HEK293T (cell line): ENCODE data around the gene UEVLD.

Source experiments
- ARNT ChIP-seq: fragments of 450-650 bp; IDR thresholded peaks from 2 replicates; pipeline ENCODE4 v1.6.1; 2017; ENCODE audit warnings: mild to moderate bottlenecking
- BHLHE40 ChIP-seq: fragments of 450-650 bp; IDR thresholded peaks from 2 replicates; pipeline ENCODE4 v1.6.1; 2016; ENCODE audit warnings: mild to moderate bottlenecking, moderate library complexity, borderline replicate concordance
- ELF4 ChIP-seq: fragments of 450-650 bp; IDR thresholded peaks from 2 replicates; pipeline ENCODE4 v1.6.1; 2017; ENCODE audit warnings: antibody characterized with exemption
- FOXA1 ChIP-seq: fragments of 450-650 bp; IDR thresholded peaks from 2 replicates; pipeline ENCODE4 v1.6.1; 2016; ENCODE audit warnings: mild to moderate bottlenecking
- L3MBTL2 ChIP-seq: fragments of 450-650 bp; conservative IDR thresholded peaks from 2 replicates; pipeline ENCODE4 v1.6.1; 2016; ENCODE audit warnings: mild to moderate bottlenecking
- NFRKB ChIP-seq: fragments of 450-650 bp; IDR thresholded peaks from 2 replicates; pipeline ENCODE4 v1.6.1; 2016; ENCODE audit warnings: mild to moderate bottlenecking, moderate library complexity
- SUZ12 ChIP-seq: fragments of 450-650 bp; IDR thresholded peaks from 2 replicates; pipeline ENCODE4 v1.6.1; 2016; ENCODE audit warnings: mild to moderate bottlenecking
- ZNF384 ChIP-seq: fragments of 450-650 bp; IDR thresholded peaks from 2 replicates; pipeline ENCODE4 v1.6.1; 2016

DNA sequence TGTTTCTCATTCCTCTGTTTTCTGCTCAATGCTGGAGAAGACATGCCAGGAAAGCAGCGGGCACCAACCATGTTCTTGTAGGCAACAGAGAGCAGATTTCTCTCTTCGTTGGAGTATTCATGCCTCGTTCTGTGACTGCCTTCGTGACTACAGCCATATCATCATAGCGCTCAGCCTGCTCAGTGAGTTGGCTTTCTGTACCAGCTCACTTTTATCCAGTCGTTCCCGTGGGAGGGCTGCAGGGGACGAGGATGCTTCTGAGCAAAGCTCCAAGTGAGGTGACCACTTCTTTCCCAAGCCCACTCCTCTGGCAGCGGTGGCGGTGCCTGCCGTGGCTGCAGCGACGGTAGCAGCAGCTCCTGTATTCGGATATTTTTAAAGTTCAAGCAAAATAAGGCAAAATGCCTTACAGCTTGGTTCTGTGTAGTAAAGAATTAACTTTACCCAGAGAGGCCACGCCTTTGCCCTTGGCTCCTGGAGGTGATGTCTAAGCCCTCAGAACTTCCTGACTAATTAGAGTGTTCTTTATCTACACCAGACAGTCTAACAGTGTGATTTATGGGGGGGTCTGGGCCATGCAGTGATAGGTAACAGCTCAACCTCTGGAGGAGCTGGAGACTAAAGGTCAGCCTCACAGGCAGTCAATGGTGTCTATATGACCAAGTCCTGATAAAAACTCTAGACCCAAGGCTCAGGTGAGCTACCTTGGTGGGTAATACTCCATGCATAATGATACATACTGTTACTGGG, 97.6 kb downstream of the UEVLD start:
- no peak for TF ChIP-seq ZNF384
- TF ChIP-seq BHLHE40: no peak
- TF ChIP-seq L3MBTL2: no peak
- no peak for TF ChIP-seq NFRKB
- TF ChIP-seq SUZ12: no peak
- no peak for TF ChIP-seq FOXA1
- TF ChIP-seq ARNT: no peak
- TF ChIP-seq ELF4: no peak
